ENCODE data around the gene CASZ1. TPM values are rescaled to one million over a fixed set of nuclear protein-coding genes. Genes with fewer than 3 reads are reported as not detected.

Gene CASZ1
- total RNA-seq, 1 donor from 2014 or later = 11.8 TPM

GRCh38 chr1:10610901-10611600 is 185.4 kb downstream of the CASZ1 start:
- H3K4me3 ChIP-seq (ENCODE audit: low read depth, low read length) = no peak overlapping the region
- TF ChIP-seq CTCF (conservative IDR thresholded peaks at IDR 0.05; ENCODE audit: low read depth, low read length) = no peak
- no peak for DNase-seq (ENCODE audit: low read depth)

GRCh38 chr1:10608690-10609089 is 187.8 kb downstream of the CASZ1 start:
- DNase-seq (ENCODE audit: low read depth) = no peak
- no peak for TF ChIP-seq CTCF (conservative IDR thresholded peaks at IDR 0.05; ENCODE audit: low read depth, low read length)

GRCh38 chr1:10607228-10607627 is 189.2 kb downstream of the CASZ1 start:
- no peak for DNase-seq (ENCODE audit: low read depth)
- no peak for TF ChIP-seq CTCF (conservative IDR thresholded peaks at IDR 0.05; ENCODE audit: low read depth, low read length)
- no peak overlapping the region for H3K4me3 ChIP-seq (ENCODE audit: low read depth, low read length)

More at GRCh38 chr1:10608690-10609089, 187.8 kb downstream of the CASZ1 start:
- H3K4me3 ChIP-seq (ENCODE audit: low read depth, low read length) = no peak overlapping the region

- TF ChIP-seq CTCF (conservative IDR thresholded peaks at IDR 0.05; ENCODE audit: low read depth, low read length) = no peak
- no peak overlapping the region for H3K4me3 ChIP-seq (ENCODE audit: low read depth, low read length)
- peak; percentile 51 for DNase-seq (ENCODE audit: low read depth)
Observed at GRCh38 chr1:10606064-10606463, 190.4 kb downstream of the CASZ1 start.

GRCh38 chr1:10604966-10605365 is 191.5 kb downstream of the CASZ1 start:
- H3K4me3 ChIP-seq (ENCODE audit: low read depth, low read length) = no peak overlapping the region
- TF ChIP-seq CTCF (conservative IDR thresholded peaks at IDR 0.05; ENCODE audit: low read depth, low read length) = no peak
- no peak for DNase-seq (ENCODE audit: low read depth)

- no peak overlapping the region for H3K4me3 ChIP-seq (ENCODE audit: low read depth, low read length)
- TF ChIP-seq CTCF (conservative IDR thresholded peaks at IDR 0.05; ENCODE audit: low read depth, low read length) = no peak
- no peak for DNase-seq (ENCODE audit: low read depth)
Observed at GRCh38 chr1:10602936-10603335, 193.5 kb downstream of the CASZ1 start.

Measured in epithelial cell of proximal tubule (primary cell).